ENCODE measurements around the gene MAP6.

DNA sequence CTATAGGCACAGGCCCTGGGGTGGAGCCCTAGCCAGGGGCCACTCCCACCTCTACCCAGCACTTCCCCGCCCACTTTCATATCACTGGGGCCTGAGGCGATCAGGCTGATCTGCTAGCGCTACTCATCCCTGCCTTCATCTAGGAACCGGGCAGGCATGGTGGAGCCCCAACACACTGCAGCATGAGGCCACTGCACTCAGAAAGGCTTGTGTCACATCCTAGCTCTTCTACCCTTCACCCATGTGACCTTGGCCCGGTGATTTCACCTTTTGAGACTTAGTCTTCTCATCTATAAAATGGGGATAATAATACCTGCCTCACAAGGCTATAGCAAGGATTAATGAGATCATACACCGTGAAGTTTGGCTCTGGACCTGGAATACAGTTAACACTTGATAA is 125.0 kb downstream of the MAP6 start:
- TF ChIP-seq, protein P1, sequence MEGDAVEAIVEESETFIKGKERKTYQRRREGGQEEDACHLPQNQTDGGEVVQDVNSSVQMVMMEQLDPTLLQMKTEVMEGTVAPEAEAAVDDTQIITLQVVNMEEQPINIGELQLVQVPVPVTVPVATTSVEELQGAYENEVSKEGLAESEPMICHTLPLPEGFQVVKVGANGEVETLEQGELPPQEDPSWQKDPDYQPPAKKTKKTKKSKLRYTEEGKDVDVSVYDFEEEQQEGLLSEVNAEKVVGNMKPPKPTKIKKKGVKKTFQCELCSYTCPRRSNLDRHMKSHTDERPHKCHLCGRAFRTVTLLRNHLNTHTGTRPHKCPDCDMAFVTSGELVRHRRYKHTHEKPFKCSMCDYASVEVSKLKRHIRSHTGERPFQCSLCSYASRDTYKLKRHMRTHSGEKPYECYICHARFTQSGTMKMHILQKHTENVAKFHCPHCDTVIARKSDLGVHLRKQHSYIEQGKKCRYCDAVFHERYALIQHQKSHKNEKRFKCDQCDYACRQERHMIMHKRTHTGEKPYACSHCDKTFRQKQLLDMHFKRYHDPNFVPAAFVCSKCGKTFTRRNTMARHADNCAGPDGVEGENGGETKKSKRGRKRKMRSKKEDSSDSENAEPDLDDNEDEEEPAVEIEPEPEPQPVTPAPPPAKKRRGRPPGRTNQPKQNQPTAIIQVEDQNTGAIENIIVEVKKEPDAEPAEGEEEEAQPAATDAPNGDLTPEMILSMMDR (IDR thresholded peaks at IDR 0.05): no peak
- no peak for TF ChIP-seq POLR2A (IDR thresholded peaks at IDR 0.05)
- no peak for TF ChIP-seq EP300 (IDR thresholded peaks at IDR 0.05)

Measured in tibial nerve (tissue), 4 donors.